GM21717 (cell line): ENCODE results near the gene NPC1.
"Not testable (repeated sequence)": the region's sequence is repeated elsewhere in the genome, so short reads cannot be mapped to it uniquely, and the experiment has no call there.

Source experiments
- ATAC-seq: cut with Tn5 transposase; IDR thresholded peaks from one replicate; pipeline ENCODE4 v1.9.1; 2021; ENCODE audit warnings: mild to moderate bottlenecking, moderate library complexity; ENCODE audit not compliant: unreplicated experiment

The NPC1 gene

GRCh38 chr18:23577521-23577920 is 8.8 kb downstream of the NPC1 start:
- not testable (repeated sequence) for ATAC-seq

GRCh38 chr18:23575309-23575651 is 11.0 kb downstream of the NPC1 start:
- no peak for ATAC-seq

DNA sequence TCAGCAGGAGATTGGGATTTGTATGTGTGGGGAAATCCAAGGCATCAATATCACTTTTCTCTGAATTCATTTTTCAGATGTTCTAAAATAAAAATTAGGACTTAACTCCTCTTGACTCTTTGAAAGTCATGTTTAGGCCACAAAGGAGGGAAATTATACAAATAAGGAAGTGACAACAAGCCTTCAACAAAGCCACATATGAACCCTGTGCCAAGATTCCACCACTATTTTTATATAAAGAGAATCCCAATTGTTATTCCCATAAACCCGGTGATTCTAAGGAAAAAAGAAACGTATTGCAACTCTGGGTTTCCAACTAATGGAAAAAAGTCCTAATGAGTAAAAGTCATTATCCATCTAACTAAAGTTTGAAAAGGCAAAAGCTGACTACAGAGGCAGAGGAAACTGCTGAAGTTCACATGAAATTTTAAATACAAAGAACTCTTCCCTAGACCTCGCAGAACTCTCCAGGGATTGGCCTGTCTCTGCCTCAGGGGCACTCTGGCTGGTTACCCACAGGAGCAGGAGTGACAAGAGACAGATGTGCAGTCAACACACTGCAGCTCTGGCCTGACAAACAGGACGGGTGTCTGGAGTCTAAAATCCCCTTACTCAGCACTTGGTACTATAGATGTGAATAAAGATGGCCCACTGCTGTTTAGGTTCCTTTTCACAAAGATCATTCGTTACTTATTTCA is 11.5 kb downstream of the NPC1 start:
- no peak for ATAC-seq

- no peak for ATAC-seq
Measured at GRCh38 chr18:23573626-23574431, 12.5 kb downstream of the NPC1 start.

DNA sequence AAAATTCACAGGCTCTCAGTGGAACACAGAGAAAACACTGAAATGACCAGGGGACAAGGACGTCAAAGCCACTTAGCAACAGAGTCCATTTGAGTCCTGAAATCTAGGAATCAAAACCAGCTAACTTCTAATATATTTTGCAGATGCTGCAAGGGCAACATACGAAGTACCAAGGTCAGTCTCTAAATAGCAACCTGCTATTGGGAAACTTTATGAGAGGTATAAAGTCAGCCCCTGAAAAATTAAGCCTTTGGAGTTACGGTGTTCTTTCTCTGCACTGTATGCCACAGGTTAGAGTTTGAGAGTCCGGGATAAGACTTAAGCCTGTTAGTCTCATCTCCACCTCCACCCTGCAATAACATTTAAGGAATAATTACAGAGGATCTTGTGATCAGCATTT is 13.3 kb downstream of the NPC1 start:
- no peak for ATAC-seq

DNA sequence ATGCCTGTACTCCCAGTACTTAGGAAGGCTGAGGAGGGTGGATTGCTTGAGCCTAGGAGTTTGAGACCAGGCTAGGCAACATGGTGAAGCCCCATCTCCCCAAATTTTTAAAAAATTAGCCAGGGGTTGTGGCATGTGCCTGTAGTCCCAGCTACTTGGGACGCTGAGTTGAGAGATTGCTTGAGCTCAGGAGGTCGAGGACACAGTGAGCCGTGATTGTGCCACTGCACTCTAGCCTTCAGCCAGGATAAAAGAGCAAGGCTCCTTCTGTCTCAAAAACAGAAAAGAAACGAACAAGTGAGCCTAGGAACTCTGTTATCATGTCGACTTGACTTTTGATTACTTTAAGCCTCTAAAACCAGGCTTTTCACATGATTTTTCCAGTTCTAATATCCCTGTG is 13.7 kb downstream of the NPC1 start:
- ATAC-seq = no peak

DNA sequence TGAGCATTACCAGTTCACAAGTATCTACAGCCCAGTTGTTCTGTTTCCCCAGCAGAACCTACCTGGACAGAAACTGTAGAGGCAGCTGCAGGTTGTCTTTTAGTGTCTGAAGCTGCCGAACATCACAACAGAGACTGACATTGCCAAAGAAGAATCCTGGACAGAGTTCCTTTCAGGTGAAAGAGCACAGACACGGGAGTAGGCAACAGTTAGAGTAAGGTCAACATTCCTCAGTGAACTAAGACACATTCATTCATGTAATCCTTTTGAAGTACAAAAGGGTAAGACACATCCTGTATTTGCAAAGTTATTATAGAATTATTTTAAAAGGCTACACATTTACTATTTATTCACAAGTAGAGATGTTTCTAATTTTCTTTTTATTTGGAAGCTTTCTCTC is 14.3 kb downstream of the NPC1 start:
- ATAC-seq = no peak

DNA sequence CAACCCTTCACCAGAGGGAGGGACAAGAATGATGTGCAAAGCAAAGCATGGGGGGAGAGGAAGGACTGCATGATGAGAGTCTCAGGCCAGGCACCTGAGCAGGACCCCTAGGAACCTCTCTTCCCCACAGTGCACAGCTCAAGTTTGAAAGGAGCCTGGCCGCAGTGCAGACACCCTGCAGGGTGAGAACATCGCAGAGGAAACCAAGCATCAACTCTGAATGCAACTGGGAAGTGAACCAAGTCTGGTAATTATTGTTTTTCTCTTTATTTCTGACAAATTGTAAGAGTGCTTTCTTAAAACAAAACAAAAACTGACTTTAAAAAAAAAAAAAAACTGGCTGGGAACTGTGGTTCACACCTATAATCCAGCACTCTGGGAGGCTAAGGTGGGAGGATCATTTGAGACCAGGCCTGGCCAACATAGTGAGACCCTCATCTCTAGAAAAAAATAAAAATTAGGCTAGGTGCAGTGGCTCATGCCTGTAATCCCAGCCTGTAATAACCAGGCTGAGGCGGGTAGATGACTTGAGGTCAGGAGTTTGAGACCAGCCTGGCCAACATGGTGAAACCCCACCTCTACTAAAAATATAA is 15.3 kb downstream of the NPC1 start:
- ATAC-seq = no peak

DNA sequence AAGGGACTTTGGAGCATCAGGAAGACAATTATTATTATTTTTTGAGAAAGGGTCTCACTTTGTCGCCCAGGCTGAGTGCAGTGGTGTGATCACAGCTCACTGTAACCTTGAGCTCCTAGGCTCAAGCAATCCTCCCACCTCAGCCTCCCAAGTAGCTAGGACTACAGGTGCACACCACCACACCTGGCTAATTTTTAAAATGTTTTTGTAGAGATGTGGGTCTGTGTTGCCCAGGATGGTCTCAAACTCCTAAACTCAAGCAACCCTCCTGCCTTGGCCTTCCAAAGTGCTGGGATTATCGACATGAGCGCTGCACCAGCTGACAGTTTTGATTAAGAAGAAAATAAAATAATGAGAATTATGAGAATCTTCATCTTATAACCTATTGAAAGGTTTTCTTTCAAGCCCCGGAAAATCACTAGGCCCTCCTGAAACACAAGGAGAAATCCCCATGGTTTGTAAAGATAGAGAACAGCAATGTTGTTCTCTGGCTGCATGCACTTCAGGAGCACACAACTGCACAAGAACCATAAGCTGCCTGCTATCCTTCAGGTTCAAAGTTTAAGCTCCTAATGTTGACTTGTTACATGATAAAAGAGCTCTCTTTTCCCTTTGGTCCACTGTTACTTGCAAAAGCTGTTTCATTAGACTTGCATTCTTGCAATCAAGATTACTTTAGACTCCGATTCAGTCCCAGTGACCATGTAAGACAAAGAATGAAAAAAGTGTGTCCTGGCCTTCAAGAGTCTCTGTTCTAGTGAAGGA is 16.8 kb downstream of the NPC1 start:
- ATAC-seq = no peak

- no peak for ATAC-seq
Measured at GRCh38 chr18:23568281-23569138, 17.8 kb downstream of the NPC1 start.

GRCh38 chr18:23567671-23568070 is 18.6 kb downstream of the NPC1 start:
- ATAC-seq = no peak

DNA sequence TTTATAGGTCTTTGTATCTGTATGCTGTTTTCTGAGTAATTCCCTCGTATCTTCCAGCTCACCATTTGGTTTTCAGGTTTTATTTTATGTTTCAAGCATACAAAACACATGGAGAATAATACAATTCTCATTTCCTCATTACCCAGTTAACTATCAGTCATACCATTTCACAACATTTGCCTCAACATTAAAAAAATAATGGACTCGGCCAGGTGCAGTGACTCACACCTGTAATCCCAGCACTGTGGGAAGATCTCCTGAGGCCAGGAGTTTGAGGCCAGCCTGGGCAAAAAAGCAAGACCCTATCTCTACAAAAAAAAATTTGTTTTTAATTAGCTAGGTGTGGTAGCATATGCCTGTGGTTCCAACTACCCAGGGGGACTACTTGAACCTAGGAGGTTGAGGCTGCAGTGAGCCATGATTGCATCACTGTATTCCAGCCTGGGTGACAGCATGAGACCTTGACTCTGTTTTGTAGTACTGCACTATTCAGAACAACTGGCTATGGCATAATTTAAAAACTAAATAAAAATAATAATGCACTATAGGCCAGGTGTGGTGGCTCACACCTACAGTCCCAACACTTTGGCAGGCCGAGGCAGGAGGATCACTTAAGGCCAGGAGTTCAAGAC is 20.3 kb downstream of the NPC1 start:
- no peak for ATAC-seq

DNA sequence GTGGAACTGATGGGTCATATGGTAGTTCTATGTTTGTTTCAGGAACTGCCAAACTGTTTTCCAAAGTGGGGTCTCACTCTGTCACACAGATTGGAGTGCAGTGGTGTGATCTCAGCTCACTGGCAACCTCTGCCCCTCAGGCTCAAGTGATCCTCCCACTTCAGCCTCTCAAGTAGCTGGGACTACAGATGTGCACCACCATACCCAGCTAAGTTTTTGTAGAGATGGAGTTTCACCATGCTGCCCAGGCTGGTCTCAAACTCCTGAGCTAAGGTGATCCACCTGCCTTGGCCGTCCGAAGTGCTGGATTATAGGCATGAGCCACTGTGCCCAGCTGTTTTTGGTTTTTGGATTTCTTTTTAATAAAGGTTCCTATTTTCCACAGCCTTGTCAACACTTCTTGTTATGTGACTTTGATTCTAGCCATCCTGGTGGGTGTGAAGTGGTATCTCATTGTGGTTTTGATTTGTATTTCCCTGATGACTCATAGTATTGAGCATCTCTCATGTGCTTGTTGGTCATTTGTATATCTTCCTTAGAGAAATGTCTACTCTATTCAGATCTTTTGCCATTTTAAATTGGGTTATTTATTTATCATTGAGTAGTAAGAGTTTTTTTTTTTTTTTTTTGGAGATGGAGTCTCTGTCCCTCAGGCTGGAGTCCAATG is 22.8 kb downstream of the NPC1 start:
- ATAC-seq = no peak

GRCh38 chr18:23560186-23560585 is 26.1 kb downstream of the NPC1 start:
- no peak for ATAC-seq

DNA sequence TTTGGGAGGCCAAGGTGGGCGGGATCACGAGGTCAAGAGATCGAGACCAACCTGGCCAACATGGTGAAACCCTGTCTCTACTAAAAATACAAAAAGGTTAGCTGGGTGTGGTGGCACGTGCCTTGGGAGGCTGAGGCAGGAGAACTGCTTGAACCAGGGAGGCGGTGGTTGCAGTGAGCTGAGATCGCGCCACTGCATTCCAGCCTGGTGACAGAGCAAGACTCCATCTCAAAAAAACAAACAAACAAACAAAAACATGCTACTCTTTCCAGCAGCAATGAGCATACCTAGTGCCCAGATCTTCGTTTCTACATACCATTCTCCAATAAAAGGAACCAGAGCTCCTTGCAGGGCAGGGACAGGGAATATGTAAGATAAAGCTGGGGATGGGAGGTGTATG is 28.8 kb downstream of the NPC1 start:
- not testable (repeated sequence) for ATAC-seq

DNA sequence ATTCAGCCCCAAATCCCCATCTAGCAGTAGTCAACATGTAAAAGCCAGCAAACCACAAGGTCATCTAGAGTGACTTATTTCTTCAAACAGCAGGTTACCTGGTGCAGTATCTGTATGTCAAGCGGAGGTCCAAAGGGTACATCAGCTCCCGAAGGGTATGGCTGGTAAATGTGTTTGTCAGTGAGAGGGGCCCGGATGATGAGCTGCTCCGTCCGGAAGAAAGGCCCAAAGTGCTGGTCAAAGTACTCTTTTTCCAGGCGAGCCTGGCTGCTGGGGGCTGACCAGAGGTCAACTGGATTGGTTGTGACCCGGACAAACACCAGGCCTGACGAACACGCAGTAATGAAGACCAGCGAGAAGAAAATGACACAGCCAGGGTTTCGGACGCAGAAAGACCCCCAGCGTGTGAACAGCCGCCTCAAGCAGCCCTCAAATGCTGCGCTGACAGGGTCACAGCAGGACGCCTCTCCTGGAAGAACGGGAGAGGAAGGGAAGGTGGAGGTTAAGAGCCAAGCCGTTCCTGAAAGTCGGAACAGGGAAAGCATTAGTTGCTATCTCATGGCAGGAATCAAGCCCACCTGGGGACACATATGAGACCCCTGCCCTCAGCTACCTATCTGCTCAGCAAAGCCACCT is 30.0 kb downstream of the NPC1 start:
- ATAC-seq = no peak

- no peak for ATAC-seq
Measured at GRCh38 chr18:23553887-23554286, 32.4 kb downstream of the NPC1 start.

DNA sequence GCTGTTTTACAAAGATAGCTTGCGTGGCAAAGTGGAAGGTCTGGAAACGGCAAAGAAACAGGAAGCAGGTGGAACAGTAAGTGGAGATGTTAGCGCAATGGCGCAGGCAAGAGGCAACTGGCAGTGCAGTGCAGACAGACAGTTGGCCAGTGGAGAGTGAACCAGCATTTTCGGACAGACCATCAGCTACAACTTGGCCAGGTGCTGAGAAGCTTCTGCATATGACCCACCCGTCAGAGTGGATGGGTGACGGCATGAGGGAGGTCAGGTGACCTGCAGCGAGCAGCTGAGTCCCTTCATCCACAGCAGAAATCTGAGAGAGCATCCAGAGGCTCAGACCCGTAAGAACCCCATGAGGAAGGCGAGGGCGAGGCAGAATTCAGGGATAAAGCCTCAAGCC is 33.8 kb downstream of the NPC1 start:
- ATAC-seq = no peak

GRCh38 chr18:23551978-23552377 is 34.3 kb downstream of the NPC1 start:
- ATAC-seq = no peak
